HL-60 (cell line): ENCODE results near the gene NKAIN2.

Experiments used
- DNase-seq, 2 experiments: peaks; one replicate each; pipeline ENCODE4 v3.0.0-alpha.2; 2010 to 2020; ENCODE audit warnings: low read depth in 1 of 2, low spot score in 1 of 2
- H3K27ac ChIP-seq: fragments of 250-450 bp; sonication (Bioruptor Pico); replicated peaks from 2 replicates; pipeline ENCODE4 v1.5.1; 2020; ENCODE audit warnings: mild to moderate bottlenecking, moderate library complexity
- H3K27me3 ChIP-seq: fragments of 250-450 bp; sonication (Bioruptor Pico); 2 replicates; pipeline ENCODE4 v1.5.1; 2021; ENCODE audit warnings: mild to moderate bottlenecking, moderate library complexity; ENCODE audit not compliant: insufficient read depth, poor library complexity, severe bottlenecking
- H3K4me3 ChIP-seq: replicated peaks from 2 replicates; pipeline ENCODE4 v1.5.1; 2011; ENCODE audit warnings: mild to moderate bottlenecking, control low read depth, low read length; ENCODE audit not compliant: insufficient read depth
- CTCF ChIP-seq: IDR thresholded peaks from one replicate; pipeline ENCODE4 v1.5.1; 2011; ENCODE audit warnings: low read length, control low read depth, inconsistent platforms; ENCODE audit not compliant: insufficient read depth
- GABPA ChIP-seq: IDR thresholded peaks from 2 replicates; pipeline ENCODE4 v1.6.1; 2012; ENCODE audit warnings: low read depth
- POLR2AphosphoS5 ChIP-seq: IDR thresholded peaks from 2 replicates; pipeline ENCODE4 v1.6.1; 2012; ENCODE audit warnings: low read depth
- SPI1 ChIP-seq: IDR thresholded peaks from 2 replicates; pipeline ENCODE4 v1.6.1; 2012; ENCODE audit warnings: low read depth, mild to moderate bottlenecking, borderline replicate concordance
- TF ChIP-seq, protein P1 (sequence below): IDR thresholded peaks from 2 replicates; pipeline ENCODE4 v1.6.1; 2012; ENCODE audit warnings: low read depth; ENCODE audit not compliant: insufficient replicate concordance

NKAIN2 gene

GRCh38 chr6:124659427-124659826 lies 855.8 kb downstream of the NKAIN2 start:
- DNase-seq: no peak
- no peak overlapping the region for H3K27ac ChIP-seq
- no peak for TF ChIP-seq POLR2AphosphoS5
- TF ChIP-seq CTCF: no peak
- no peak for TF ChIP-seq SPI1
- TF ChIP-seq, protein P1, sequence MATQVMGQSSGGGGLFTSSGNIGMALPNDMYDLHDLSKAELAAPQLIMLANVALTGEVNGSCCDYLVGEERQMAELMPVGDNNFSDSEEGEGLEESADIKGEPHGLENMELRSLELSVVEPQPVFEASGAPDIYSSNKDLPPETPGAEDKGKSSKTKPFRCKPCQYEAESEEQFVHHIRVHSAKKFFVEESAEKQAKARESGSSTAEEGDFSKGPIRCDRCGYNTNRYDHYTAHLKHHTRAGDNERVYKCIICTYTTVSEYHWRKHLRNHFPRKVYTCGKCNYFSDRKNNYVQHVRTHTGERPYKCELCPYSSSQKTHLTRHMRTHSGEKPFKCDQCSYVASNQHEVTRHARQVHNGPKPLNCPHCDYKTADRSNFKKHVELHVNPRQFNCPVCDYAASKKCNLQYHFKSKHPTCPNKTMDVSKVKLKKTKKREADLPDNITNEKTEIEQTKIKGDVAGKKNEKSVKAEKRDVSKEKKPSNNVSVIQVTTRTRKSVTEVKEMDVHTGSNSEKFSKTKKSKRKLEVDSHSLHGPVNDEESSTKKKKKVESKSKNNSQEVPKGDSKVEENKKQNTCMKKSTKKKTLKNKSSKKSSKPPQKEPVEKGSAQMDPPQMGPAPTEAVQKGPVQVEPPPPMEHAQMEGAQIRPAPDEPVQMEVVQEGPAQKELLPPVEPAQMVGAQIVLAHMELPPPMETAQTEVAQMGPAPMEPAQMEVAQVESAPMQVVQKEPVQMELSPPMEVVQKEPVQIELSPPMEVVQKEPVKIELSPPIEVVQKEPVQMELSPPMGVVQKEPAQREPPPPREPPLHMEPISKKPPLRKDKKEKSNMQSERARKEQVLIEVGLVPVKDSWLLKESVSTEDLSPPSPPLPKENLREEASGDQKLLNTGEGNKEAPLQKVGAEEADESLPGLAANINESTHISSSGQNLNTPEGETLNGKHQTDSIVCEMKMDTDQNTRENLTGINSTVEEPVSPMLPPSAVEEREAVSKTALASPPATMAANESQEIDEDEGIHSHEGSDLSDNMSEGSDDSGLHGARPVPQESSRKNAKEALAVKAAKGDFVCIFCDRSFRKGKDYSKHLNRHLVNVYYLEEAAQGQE: no peak
- TF ChIP-seq GABPA: no peak
- H3K27me3 ChIP-seq: no peaks in the 10 kb centered on the region
- H3K4me3 ChIP-seq: no peak overlapping the region

DNA sequence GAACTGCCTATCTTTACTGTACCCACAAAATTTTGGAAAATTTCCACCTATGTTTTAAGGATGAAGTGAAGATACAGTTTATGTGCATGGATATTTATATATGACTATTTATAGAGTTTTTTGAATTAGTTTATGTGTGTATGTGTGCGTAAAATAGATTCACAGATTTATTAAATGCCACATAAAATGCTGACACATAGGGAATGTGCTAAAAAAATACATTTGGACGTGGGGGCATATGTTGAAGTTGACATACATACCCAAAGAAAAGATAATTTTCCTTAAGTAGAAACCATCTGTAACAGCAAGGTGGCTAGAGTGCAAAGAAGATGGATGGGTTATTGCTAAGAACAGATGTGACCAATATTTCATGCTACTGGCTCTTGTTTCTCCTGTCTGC lies 856.5 kb downstream of the NKAIN2 start:
- TF ChIP-seq, protein P1: no peak
- no peak for TF ChIP-seq SPI1
- no peak for TF ChIP-seq GABPA
- TF ChIP-seq POLR2AphosphoS5: no peak
- TF ChIP-seq CTCF: no peak
- DNase-seq: no peak
- Histone ChIP-seq H3K27me3 (no peaks in the 10 kb centered on the region), H3K27ac (no peak overlapping the region), H3K4me3 (no peak overlapping the region)

DNA sequence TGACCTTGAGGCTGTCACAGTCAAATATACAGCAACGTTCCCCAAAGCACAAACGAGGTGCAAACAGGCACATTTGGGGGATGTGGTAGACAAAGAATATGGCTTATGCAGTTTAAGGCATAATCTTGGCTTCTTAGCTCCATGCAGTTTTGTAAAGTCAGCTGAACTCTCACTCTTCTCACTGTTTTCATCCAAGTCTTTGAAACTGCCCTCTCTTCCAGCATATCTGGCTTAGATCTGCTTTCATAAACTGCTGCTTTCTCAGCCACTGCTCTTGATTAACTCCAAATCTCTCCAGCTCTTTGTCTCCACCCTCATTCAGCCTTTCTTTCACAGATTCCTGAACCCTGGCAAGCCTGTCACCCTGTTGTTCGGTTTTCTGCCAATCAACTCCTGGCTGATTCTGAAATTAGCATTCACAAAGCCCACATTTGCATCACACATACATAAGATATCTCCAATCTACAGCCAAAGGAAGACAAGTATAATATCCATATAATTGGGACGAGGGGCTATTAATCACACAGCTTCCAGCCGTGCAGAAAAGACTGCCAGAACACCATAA lies 857.5 kb downstream of the NKAIN2 start:
- DNase-seq: no peak
- TF ChIP-seq POLR2AphosphoS5 (no peak), GABPA (no peak), CTCF (no peak), SPI1 (no peak)
- TF ChIP-seq, protein P1: no peak
- Histone ChIP-seq H3K4me3 (no peak overlapping the region), H3K27ac (no peak overlapping the region), H3K27me3 (no peaks in the 10 kb centered on the region)
